T-cell (primary cell): ENCODE data around the gene DMRT2. TPM values are rescaled to one million over a fixed set of nuclear protein-coding genes. Genes with fewer than 3 reads are reported as not detected.

ENCODE experiments used
- ATAC-seq, 4 experiments: fragments of 200-7000 bp in 3 of 4; fragments of 150-1000 bp in 1 of 4; cut with Tn5 transposase; replicated peaks in 1 of 4; 1 replicate in 3 of 4; 2 replicates in 1 of 4; pipeline ENCODE4 v1.10.0; 2021; ENCODE audit warnings: moderate library complexity in 3 of 4, mild to moderate bottlenecking in 2 of 4, moderate number of reproducible peaks in 1 of 4
- CTCF ChIA-PET, 2 donors: fragments of 300-600 bp; sonication (Branson Sonifier 250); formaldehyde crosslinking; loops; one replicate each; lab custom pipeline; 2022; ENCODE audit warnings: antibody characterized with exemption in 2 of 2; lab: Charles Lee
- POLR2A ChIA-PET, 2 donors: fragments of 300-600 bp; sonication (Branson Sonifier 250); formaldehyde crosslinking; loops; one replicate each; lab custom pipeline; 2022; ENCODE audit warnings: antibody characterized with exemption in 2 of 2; lab: Charles Lee
- DNase-seq, 35 experiments: peaks; one replicate each; pipeline versions ENCODE4 v3.0.0 to v3.0.0-alpha.2; 2013 to 2023
- H3K27ac ChIP-seq: one replicate; pipeline ENCODE4 v1.5.1; 2013; ENCODE audit warnings: low read length
- H3K27me3 ChIP-seq, 2 experiments: replicated peaks in 1 of 2; 1 replicate in 1 of 2; 2 replicates in 1 of 2; pipeline versions ENCODE4 v1.6.1 to v1.7.0; 2013; ENCODE audit warnings: low read length in 1 of 2, mixed read lengths in 1 of 2; ENCODE audit not compliant: control insufficient read depth in 2 of 2, insufficient read depth in 2 of 2; ENCODE audit errors: extremely low read depth in 1 of 2
- H3K36me3 ChIP-seq, 2 donors: 1 replicate in 1 of 2; 2 replicates in 1 of 2; pipeline versions ENCODE4 v1.6.1 to v1.7.0; 2013; ENCODE audit warnings: low read length in 1 of 2; ENCODE audit not compliant: control insufficient read depth in 2 of 2, insufficient read depth in 1 of 2; ENCODE audit errors: extremely low read depth in 1 of 2
- H3K4me1 ChIP-seq, 2 experiments: 1 replicate in 1 of 2; 2 replicates in 1 of 2; pipeline versions ENCODE4 v1.6.1 to v1.7.0; 2013; ENCODE audit warnings: low read length in 2 of 2, mixed read lengths in 1 of 2; ENCODE audit not compliant: insufficient read depth in 2 of 2, control insufficient read depth in 1 of 2; ENCODE audit errors: extremely low read depth in 1 of 2
- H3K4me3 ChIP-seq, 2 donors: 1 replicate in 1 of 2; 2 replicates in 1 of 2; pipeline versions ENCODE4 v1.5.1 to v1.7.0; 2013; ENCODE audit warnings: mild to moderate bottlenecking in 2 of 2, low read length in 1 of 2, moderate library complexity in 1 of 2; ENCODE audit not compliant: control insufficient read depth in 1 of 2; ENCODE audit errors: extremely low read depth in 1 of 2
- H3K9me3 ChIP-seq: 2 replicates; pipeline ENCODE4 v1.7.0; 2013
- H3K27ac Mint-ChIP-seq, 2 donors: one replicate each; pipeline ENCODE4 v1.8.0; 2020 to 2021; ENCODE audit warnings: mild to moderate bottlenecking in 2 of 2, mixed read lengths in 2 of 2
- H3K27me3 Mint-ChIP-seq, 2 donors: one replicate each; pipeline ENCODE4 v1.8.0; 2021 to 2022; ENCODE audit warnings: mixed read lengths in 2 of 2
- H3K36me3 Mint-ChIP-seq: one replicate; pipeline ENCODE4 v1.8.0; 2021; ENCODE audit warnings: mixed read lengths
- H3K4me1 Mint-ChIP-seq, 3 donors: one replicate each; pipeline ENCODE4 v1.8.0; 2020 to 2022; ENCODE audit warnings: mixed read lengths in 3 of 3, mild to moderate bottlenecking in 1 of 3
- H3K4me3 Mint-ChIP-seq, 3 donors: one replicate each; pipeline ENCODE4 v1.8.0; 2020 to 2022; ENCODE audit warnings: mild to moderate bottlenecking in 3 of 3, mixed read lengths in 3 of 3, moderate library complexity in 3 of 3
- H3K9me3 Mint-ChIP-seq, 3 donors: one replicate each; pipeline ENCODE4 v1.8.0; 2020 to 2022; ENCODE audit warnings: mixed read lengths in 3 of 3
- WGBS: methylation state at CpG from one replicate; pipeline ENCODE4 v1.1.5; 2013; ENCODE audit warnings: missing lambda C conversion rate; ENCODE audit not compliant: insufficient coverage; 5-methylcytosine and 5-hydroxymethylcytosine counted together
- total RNA-seq, 35 experiments: library from RNA in 6 of 35; stranded (reverse) in 6 of 35; fragments of 120-200 nt in 1 of 35; gene quantifications; one replicate each; pipeline versions ENCODE4 v1.2.1 to v1.2.4 and lab custom pipeline; 2013 to 2026

Gene DMRT2
- total RNA-seq, 5 donors from 2014 or later (not counting 1 experiment from before 2014, with no cell fraction given) = not detected

DNA sequence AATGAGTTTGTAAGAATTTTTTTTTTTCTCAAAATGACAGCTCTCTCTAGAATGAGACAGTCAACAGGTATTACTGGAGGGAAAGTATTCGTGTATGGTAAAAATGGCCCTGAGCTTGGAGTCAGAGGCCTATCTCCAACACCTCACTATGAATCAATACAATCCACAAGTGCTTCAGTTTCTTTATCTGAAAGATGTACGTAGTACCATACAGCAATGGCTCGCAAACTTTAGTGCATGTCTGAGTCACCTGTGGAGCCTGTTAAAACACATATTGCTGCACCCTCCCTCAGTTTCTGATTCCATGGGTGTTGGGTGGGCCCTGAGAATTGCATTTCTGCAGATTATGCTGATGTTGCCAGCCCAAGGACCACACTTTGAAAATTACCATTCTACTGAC, 44.6 kb downstream of the DMRT2 start:
- CTCF ChIA-PET = no interaction called here
- Mint-ChIP-seq H3K9me3 (no peaks in the 10 kb centered on the region), H3K4me1 (no peaks in the 10 kb centered on the region), H3K27me3 (peaks cover 26 to 41% of the 10 kb centered on the region in 2 donors), H3K27ac (no peak overlapping the region), H3K4me3 (no peak overlapping the region), H3K36me3 (no peaks in the 10 kb centered on the region)
- no peak overlapping the region for H3K4me3 ChIP-seq
- H3K36me3 ChIP-seq = no peaks in the 10 kb centered on the region
- POLR2A ChIA-PET = no interaction called here
- WGBS = no CpG with 5 or more reads among the region's 3 CpGs
- peaks cover 0 to 7% of the 10 kb centered on the region in 2 experiments for H3K27me3 ChIP-seq
- H3K27ac ChIP-seq = no peak overlapping the region
- ATAC-seq (no peak), DNase-seq (no peak)
- H3K9me3 ChIP-seq = no peaks in the 10 kb centered on the region
- H3K4me1 ChIP-seq = no peaks in the 10 kb centered on the region

DNA sequence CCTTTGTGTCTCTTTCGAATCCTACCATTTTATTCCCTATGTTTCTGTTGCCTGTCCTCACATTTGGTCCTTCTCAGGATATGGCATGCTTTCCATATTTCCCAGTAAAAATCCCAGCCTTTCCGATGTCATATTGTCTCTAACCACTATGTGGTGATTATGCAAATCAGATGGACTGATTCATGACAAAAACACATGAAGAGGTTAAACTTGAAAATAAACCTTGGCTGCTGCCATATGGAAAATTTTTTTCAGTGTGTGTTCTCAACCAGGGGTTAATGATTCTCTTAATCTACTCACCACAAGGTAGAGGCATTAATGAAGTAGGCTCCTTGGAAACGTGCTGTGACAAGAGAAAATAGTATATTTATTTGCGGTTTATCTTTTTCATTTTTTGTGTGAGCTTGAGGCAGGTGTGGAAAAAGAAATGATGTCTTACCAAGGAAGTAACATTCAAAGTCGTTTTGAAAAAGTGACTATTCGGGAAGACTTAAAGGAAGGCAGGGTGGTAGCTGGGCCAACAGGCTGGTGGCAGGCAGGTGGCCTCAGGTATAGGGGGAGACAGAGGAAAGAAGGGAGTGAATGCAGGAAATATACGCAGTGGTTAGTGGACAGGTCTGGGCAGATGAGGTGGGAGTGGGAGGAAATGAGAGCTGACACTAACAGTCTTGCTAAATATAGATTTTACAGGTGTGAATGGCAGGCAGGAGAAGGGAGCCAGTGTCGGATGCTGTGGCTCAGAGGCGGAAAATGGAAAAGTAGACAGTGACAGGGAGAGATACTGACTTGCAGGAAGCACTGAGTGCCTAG, 46.2 kb downstream of the DMRT2 start:
- POLR2A ChIA-PET = no interaction called here
- 68% methylated on average over 6 of the region's 9 CpGs for WGBS
- no peak overlapping the region for H3K4me3 Mint-ChIP-seq

DNA sequence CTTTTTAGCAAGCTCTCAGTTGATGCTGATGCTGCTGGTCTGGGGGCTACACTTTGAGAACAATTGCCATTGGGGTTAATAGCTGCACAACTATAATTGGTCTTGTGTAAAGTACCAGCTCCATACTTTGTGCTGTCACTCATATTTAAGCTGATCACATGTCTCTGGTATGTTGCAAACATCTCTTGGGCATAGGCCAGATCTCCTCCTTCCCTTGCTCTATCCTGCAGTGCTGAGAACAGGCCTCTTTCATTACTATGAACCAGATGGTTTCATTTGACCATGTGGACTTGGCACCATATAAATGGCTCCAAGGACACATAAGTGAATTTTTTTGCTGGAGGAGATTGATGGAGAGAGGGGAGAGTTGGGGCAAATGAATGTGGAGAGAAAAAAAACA, 48.4 kb downstream of the DMRT2 start:
- H3K36me3 Mint-ChIP-seq = no peaks in the 10 kb centered on the region
- Histone ChIP-seq H3K36me3 (no peaks in the 10 kb centered on the region), H3K27me3 (peaks cover 4 to 7% of the 10 kb centered on the region in 2 experiments), H3K4me1 (no peaks in the 10 kb centered on the region), H3K4me3 (no peak overlapping the region), H3K9me3 (no peaks in the 10 kb centered on the region), H3K27ac (no peak overlapping the region)
- POLR2A ChIA-PET = no interaction called here
- peaks cover 0 to 3% (median 0%) of the 10 kb centered on the region in 3 donors for H3K4me1 Mint-ChIP-seq
- CTCF ChIA-PET = no interaction called here
- no peak overlapping the region for H3K4me3 Mint-ChIP-seq
- no peak overlapping the region for H3K27ac Mint-ChIP-seq
- ATAC-seq (no peak), DNase-seq (no peak)
- peaks cover 28 to 53% of the 10 kb centered on the region in 2 donors for H3K27me3 Mint-ChIP-seq
- H3K9me3 Mint-ChIP-seq = peaks cover 0 to under 1% (median 0%) of the 10 kb centered on the region in 3 donors

More for the DNA sequence above, 46.2 kb downstream of the DMRT2 start:
- Mint-ChIP-seq H3K4me1 (no peaks in the 10 kb centered on the region), H3K36me3 (no peaks in the 10 kb centered on the region), H3K9me3 (no peaks in the 10 kb centered on the region), H3K27ac (no peak overlapping the region), H3K27me3 (peaks cover 28 to 43% of the 10 kb centered on the region in 2 donors)
- peaks cover 4 to 7% of the 10 kb centered on the region in 2 experiments for H3K27me3 ChIP-seq
- H3K36me3 ChIP-seq = no peaks in the 10 kb centered on the region
- CTCF ChIA-PET = no interaction called here
- no peak overlapping the region for H3K4me3 ChIP-seq
- no peaks in the 10 kb centered on the region for H3K4me1 ChIP-seq
- no peak overlapping the region for H3K27ac ChIP-seq
- ATAC-seq (no peak), DNase-seq (no peak)
- H3K9me3 ChIP-seq = no peaks in the 10 kb centered on the region

DNA sequence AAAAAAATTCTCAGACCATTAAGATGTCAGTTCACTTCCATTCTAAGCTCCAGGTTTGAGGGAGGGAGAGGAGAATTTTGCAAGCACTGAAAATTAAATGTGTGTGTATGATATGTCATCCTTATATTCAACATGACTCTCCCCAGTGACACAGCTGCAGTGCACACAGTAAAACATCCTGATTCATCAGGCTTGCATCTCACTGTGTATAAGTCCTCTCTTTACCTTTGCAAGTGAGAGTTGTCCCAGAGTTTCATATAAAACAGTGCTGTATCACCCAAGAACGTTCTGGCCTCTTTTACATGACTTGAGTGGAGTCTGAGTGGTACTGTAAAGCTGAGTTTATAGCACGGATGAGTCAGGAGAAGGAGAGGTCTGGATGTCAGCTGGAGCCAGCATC, 50.0 kb downstream of the DMRT2 start:
- POLR2A ChIA-PET = interaction anchor here in 1 of 2 donors (0.5 kb wide), 1 partner anchor 17 kb away, joined by 3 read pairs; no protein-coding TSS in a partner anchor
- Histone ChIP-seq H3K36me3 (no peaks in the 10 kb centered on the region), H3K27me3 (peaks cover 4 to 7% of the 10 kb centered on the region in 2 experiments), H3K27ac (no peak overlapping the region), H3K4me3 (no peak overlapping the region), H3K4me1 (no peaks in the 10 kb centered on the region), H3K9me3 (no peaks in the 10 kb centered on the region)
- no peak for ATAC-seq
- CTCF ChIA-PET = no interaction called here
- no peak overlapping the region for H3K4me3 Mint-ChIP-seq
- H3K27ac Mint-ChIP-seq = no peak overlapping the region
- H3K27me3 Mint-ChIP-seq = peaks cover 28 to 49% of the 10 kb centered on the region in 2 donors
- H3K4me1 Mint-ChIP-seq = peaks cover 0 to 3% (median 0%) of the 10 kb centered on the region in 3 donors
- DNase-seq = no peak
- H3K36me3 Mint-ChIP-seq = no peaks in the 10 kb centered on the region
- 52% methylated on average over 2 of the region's 2 CpGs for WGBS
- peaks cover 0 to 10% (median 0%) of the 10 kb centered on the region in 3 donors for H3K9me3 Mint-ChIP-seq

DNA sequence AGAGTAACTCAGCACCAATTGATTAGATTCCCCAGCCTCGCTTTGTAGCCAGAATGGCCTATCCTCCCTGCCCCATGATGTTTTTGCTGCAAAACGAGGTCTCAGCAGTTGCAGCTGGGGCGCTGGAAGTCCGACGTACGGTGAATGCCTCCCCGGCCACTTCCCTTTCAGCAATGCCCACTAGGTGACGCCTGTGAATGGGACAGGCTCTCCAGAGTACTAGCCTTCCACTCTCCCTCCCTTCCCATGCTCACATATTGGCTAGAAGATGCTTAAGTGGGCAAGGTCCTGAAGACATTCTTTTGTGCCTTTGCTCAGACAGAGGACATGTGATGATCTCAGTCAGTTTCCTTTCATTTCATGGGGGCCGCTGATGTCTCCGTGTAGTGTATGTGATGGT, 50.8 kb downstream of the DMRT2 start:
- Mint-ChIP-seq H3K4me3 (no peak overlapping the region), H3K27me3 (peaks cover 25 to 44% of the 10 kb centered on the region in 2 donors), H3K4me1 (peaks cover 0 to 3% (median 0%) of the 10 kb centered on the region in 3 donors), H3K27ac (no peak overlapping the region), H3K36me3 (no peaks in the 10 kb centered on the region), H3K9me3 (peaks cover 0 to 10% (median 0%) of the 10 kb centered on the region in 3 donors)
- Histone ChIP-seq H3K27me3 (peaks cover 4 to 7% of the 10 kb centered on the region in 2 experiments), H3K4me3 (no peak overlapping the region), H3K4me1 (no peaks in the 10 kb centered on the region), H3K27ac (no peak overlapping the region), H3K9me3 (no peaks in the 10 kb centered on the region), H3K36me3 (no peaks in the 10 kb centered on the region)
- ATAC-seq (no peak), DNase-seq (peak in 1 of 35 experiments; percentile 0)
- ChIA-PET CTCF (no interaction called here), POLR2A (no interaction called here)
- WGBS = 17% methylated on average over 6 of the region's 10 CpGs

DNA sequence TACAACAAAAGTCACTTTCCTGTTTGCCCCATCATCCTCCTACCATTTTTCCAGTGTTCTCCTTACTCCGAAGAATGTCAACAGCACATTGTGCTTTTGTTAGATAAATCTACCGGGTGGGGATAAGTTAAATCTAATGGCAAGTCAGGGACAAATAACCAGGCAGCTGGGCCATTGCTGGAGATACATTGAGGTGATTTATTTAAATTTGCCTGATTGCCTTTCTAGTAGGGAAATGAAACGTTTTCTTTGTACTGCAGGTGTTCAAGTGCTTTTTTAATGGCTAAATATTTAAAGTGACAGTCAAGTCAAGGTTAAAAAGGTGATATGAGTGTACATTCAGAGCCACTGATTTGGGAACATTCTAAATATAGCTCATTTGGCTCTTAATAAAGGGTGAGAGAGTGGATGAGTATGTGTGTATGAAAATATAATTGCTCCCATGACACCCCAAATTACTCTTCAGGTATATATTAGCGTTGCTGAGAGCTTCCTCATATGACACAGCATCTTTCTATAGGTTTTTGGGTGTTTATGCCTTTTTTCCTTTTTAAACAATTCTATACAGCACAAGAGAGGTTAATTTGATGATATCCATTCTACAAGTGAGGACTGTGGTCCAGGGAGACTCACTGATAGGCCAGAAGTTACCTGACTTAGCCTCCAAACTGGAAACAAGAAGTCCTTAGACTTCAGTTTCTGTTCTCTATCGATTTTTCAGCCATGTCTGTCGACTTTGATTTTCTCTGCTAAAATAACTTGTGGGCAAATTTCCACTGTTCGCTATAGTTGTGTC, 51.9 kb downstream of the DMRT2 start:
- Mint-ChIP-seq H3K9me3 (peaks cover 2 to 15% (median 7%) of the 10 kb centered on the region in 3 donors), H3K27me3 (peaks cover 16 to 33% of the 10 kb centered on the region in 2 donors), H3K27ac (no peak overlapping the region), H3K4me3 (no peak overlapping the region), H3K4me1 (peaks cover 0 to 3% (median 0%) of the 10 kb centered on the region in 3 donors), H3K36me3 (no peaks in the 10 kb centered on the region)
- Histone ChIP-seq H3K27me3 (peaks cover 4 to 7% of the 10 kb centered on the region in 2 experiments), H3K4me1 (no peaks in the 10 kb centered on the region), H3K27ac (no peak overlapping the region), H3K4me3 (no peak overlapping the region), H3K36me3 (no peaks in the 10 kb centered on the region), H3K9me3 (no peaks in the 10 kb centered on the region)
- 50% methylated on average over 2 of the region's 7 CpGs for WGBS
- POLR2A ChIA-PET = no interaction called here
- no peak for DNase-seq
- CTCF ChIA-PET = no interaction called here
- ATAC-seq = no peak
